Measurements from ENCODE around the gene TLE3.
A peak's percentile ranks its signal among the peaks of the same experiment; 100 is the strongest.

TLE3 gene

DNA sequence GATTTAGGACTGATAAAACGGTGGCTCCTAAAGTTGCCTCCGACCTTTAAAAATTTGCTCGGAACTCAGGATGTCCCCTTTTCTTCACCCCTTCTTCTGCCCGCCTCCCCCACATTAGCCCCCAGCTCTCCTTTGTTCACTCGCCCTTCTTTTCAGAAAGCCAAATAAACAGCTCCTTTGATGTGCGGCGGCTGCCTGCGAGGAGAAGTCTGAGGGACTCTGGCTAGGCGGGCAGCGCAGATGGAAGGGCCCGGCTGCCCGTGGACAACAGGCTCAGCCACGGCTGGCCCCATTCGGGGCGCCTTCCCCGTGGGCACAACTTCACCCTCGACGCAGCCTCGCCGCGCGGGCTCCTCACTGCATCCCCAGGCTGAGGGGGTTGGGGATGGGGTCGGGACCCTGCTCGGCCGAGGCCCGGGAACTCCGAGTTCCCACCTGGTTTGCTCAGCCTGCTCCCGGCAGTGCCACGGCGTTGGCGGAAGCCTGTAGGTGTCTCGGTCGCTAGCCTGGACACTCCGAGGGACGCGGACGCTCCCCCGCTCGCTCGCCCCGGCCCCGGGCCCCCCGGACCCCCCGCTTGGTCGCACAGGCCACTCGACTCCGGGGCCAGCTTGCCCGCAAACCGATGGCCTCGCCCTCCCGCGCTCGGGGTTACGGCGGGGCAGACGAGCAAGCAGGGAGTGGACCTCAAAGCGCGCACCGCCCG is 897 bp upstream of the TLE3 start:
- DNase-seq = peak; percentile 68

DNA sequence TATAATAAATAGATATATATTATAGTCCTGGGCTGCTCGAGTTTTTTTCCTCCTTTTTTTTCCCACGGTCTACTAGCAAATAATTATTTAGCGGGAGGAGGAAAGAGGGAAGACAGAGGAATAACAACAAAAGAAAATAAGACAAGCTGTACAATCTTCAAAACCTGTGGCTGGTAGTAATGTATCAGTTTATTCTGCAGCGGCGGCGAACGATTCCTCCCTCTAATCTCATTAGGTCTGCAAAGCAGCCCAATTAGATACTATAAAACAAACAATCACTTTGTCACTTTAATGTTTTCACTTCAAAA is 390 bp upstream of the TLE3 start:
- DNase-seq = no peak

DNA sequence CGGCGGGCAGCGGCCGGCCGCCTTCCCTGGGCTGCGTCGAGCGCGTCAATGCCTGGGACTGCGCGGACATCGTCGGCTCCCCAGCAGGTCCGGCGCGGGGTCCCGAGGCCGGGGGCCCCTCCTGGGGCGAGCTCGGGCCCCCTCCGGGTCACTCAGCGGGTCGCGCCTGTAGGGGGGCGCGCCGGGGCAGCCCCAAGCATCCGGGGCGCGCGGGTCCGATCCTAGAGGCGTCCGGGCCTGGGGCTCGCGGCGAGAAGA is 725 bp downstream of the TLE3 start:
- DNase-seq = no peak

DNA sequence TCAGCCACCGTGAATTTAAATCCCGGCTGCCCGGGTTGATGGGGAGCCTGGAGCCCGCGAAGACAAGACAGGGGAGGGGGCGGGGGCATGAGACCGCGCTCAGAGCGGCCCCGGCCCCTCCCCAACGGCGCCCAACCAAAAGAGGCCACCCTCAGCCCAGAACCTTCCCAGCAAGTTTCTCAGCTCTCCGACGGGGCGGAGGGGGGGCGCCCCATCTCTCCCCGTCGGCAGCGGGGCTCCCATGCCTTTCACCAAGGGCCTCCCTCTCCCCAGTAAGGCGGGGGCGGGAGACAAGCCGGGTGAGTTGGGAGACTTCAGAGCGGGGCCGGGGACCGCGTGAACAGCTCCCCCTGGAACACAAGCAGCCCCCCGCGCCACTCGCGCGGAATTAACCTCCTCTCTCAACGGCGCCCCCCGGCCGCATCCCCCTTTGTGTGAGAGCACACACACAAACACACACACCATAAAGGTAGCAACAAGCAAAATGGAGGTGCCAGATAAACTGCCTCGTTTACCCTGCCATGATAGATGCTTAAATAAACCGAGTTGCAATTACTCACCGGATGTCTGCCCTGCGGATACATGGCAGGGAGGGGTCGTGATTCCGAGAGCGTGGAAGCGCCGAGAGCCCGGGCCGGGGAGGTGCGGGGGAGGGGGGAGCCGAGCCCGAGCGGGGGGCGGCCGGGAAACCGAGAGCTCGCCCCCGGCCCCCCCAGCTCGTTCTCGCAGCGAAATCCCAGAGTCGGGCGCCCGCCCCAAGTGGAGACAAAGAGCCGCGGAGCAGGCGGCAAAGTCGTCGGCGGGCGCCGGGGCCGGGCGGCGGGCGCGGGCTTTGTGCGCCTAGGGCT is 1.3 kb downstream of the TLE3 start:
- peak; percentile 35 for DNase-seq

GRCh38 chr15:70095408-70096214 is 2.1 kb downstream of the TLE3 start:
- DNase-seq = peak; percentile 36

DNA sequence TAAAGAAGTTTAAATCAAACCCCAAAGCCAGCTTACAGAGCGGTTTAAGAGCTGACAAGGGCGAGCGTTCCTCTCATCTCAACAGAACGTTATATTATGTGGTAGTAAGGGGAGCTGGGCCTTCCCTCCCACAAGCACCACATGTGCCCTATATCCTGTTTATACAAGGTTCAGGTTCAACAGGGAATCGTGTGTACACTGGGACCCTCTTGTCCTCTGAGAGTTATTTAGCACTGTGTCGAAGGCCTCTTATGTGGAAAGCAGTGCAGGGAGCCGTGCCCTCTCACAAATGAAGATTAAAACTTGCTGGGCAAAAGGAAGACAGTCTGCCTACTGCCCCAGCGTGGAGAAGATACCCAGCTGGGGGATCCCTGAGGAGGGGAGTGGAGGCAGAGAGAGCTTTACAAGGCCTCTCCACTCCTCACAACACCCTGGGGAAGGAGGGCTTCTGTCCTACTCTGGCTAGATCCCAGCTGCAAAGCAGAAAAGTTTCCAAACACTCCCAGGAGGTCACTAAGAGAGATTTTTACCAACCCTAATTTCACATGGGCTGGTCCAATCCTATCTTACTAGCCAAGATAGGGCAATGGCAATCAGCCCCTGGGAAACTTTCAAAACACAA is 2.9 kb downstream of the TLE3 start:
- DNase-seq = peak; percentile 25

DNA sequence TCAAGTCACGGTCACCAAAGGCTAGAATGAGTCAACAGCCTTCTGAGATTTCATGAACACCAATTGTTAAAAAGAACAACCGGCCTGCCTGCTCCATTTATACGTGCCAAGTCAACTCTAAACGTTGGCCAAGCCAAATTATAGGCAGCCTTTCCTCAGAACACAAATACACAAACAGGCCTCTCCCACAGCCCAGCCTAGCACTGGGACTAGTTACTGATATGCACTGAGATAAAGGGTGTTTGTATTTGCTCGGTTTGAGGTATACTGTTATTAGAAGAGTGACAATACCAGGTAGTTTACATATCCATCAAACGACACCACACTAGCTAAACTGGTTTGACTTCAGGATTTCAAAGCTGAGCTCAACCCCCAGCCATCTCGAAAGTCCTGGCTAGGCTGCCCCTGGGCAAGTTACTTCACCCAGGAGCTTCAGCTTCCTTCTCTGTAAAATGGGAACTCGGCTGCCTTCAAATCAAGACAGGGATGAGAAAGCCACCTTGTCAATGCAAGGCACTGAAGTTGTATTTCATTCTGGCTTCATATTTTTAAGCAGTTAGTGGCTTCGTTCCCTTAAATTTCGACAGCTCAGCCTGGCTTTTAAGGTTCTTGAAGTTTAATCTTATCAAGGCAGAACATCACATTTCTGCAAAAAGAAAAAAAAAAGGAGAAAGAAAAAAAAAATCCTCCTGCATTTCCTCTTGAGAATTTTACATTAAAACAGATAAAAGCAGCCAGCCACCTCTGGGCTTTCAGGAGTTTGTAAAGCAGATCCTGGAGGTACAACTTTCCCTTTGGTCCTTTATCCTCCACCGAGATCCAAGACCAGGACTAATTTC is 4.0 kb downstream of the TLE3 start:
- peak; percentile 96 for DNase-seq

DNA sequence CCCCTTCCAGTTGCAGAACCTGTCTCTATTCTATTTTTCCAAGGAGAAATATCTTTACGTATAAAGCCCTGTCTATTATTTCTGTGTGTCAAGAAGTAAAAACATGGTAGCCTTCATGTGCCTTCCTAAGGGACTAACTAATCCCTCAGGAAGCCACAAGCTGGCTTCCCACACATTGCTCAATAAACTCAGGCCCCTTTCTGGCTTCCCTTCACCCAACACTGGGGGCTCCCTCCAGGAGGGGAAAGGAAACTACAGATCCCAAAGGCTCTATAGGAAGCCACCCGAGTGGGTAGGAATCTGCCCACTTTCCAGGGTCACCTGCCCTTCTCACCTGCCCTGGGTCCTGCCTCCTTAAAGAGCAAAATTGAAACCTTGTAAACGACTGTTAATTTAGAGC is 4.6 kb downstream of the TLE3 start:
- DNase-seq = no peak

DNA sequence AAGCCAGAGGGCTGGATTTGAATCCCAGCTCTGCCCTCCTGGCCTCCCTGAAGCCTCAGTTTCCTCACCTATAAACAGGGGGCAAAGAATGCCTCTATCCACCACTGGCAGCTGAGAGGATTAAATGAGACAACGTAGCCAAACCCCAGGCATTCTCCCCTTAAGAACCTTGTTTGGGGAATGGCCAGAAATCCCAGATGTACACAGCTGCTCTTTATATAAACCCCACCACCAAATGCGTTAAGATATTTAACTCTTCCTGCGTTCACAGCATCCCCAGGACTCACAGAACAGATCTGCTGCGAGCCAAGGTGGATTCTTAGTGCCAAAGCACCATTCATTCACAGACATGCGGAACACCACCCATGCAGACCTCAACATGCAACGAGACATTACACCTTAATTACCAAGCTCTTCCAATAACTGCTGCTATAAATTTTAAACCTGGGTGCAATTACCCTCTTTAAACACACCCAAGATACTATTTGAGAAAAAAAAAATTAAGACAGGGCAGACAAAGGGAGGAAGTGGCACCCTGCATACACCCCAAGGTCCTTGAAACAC is 5.2 kb downstream of the TLE3 start:
- DNase-seq = no peak

GRCh38 chr15:70091726-70092463 is 5.8 kb downstream of the TLE3 start:
- peak; percentile 98 for DNase-seq

DNA sequence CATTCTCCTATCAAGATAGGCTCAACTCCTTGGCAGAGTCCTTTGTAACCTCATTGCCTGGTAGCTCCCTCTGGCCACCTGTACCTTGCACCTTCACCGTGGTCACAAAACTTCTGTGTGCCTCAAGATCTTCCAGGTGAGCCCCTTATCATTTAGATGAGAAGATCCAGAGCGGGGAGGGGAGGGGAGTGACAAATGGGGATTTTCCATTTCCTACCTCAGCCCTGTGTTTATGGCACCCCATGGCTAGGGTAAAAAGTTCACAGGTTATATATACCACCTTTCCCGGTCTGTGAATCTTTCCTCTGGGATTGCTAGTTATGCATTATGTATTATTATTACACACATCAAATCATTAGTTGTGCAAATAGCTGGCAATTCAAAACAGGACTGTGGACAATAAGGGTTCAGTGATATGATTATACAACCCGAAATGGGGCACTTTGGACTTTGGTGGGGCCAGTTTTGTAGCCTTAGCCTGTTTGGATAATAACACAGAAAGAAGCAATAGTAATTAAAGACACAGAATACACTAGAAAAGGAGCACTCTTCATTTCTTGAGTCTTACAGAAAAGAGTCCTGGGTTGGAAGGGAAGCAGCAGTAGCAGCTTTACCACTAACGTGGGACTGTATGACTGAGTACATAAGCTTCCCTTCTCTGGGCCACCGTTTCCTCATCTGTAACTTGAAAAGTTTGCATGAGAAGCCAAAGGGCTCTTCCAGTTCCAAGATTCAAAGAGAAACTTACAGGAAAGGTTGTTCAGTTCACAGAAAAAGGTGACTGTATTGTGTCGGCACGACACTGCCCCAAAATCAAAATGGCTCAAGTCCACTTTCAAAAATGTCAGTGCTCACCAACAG is 7.1 kb downstream of the TLE3 start:
- no peak for DNase-seq

DNA sequence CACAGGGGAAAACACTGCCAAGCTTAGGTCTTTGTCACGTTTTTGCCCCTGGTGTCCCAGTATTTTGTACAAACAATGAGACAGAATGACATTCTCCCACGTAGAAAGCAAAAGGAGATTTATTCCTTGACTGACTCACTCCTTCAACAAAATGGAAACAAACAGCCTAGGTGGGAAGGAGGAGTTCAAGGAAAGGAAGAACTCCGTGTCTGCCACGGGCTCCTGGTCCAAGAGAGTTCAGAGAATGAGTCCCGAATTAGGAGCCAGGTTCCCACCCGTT is 8.1 kb downstream of the TLE3 start:
- no peak for DNase-seq

GRCh38 chr15:70088887-70089691 is 8.6 kb downstream of the TLE3 start:
- no peak for DNase-seq

GRCh38 chr15:70088455-70088854 is 9.3 kb downstream of the TLE3 start:
- no peak for DNase-seq

- no peak for DNase-seq
Measured at GRCh38 chr15:70087708-70088352, 9.9 kb downstream of the TLE3 start.

- no peak for DNase-seq
Measured at GRCh38 chr15:70086636-70087035, 11.1 kb downstream of the TLE3 start.

- DNase-seq = no peak
Measured at GRCh38 chr15:70084461-70084860, 13.3 kb downstream of the TLE3 start.

- DNase-seq = no peak
Measured at GRCh38 chr15:70083946-70084345, 13.8 kb downstream of the TLE3 start.

GRCh38 chr15:70083418-70083817 is 14.3 kb downstream of the TLE3 start:
- DNase-seq = peak; percentile 27

Data from NCI-H526 treated with DMSO at 0.1 percent for 48 hours (cell line).